ENCODE data around the gene C19orf81.

DNA sequence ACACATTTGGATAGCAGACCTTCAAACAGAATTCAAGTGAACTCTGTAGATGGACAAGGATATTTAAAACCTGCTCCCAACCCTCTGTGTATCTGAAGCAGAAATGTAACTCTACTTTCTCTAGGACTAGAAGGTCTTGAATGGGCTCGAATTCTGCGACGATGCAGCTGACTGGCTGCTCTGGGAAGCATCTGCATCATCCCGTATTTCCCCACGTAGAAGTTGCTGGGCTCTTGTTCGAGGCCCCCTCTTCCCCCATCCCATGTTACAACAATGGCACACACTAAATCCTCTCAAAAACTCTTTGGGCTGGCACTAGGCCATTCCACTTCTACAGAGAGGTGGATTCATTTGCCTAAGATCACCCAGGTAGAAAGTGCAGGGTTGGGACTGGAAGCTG lies 15.0 kb downstream of the C19orf81 start:
- no peak for TF ChIP-seq POLR2A (IDR thresholded peaks at IDR 0.05)
- TF ChIP-seq CTCF (IDR thresholded peaks at IDR 0.05) = no peak

Measured in Peyer's patch (tissue), 4 donors.